Activated B cell treated with CpG ODN at 0.5 μM for 24 hours (primary cell): Measurements from ENCODE around the gene MICU2. TPM values are rescaled to one million over a fixed set of nuclear protein-coding genes. Genes with fewer than 3 reads are reported as not detected.

Experiments used
- ATAC-seq: fragments of 200-7000 bp; cut with Tn5 transposase; one replicate; pipeline ENCODE4 v1.10.0; 2021; ENCODE audit warnings: low read depth, mild to moderate bottlenecking, moderate library complexity
- CTCF ChIA-PET: fragments of 350-600 bp; sonication (Branson Sonifier 250); formaldehyde crosslinking; loops from one replicate; lab custom pipeline; 2021; ENCODE audit warnings: antibody characterized with exemption; lab: Charles Lee
- POLR2A ChIA-PET: fragments of 350-600 bp; sonication (Branson Sonifier 250); formaldehyde crosslinking; loops from one replicate; lab custom pipeline; 2021; ENCODE audit warnings: antibody characterized with exemption; lab: Charles Lee
- DNase-seq: peaks from one replicate; pipeline ENCODE4 v3.0.0; 2022
- H3K27ac Mint-ChIP-seq: one replicate; pipeline ENCODE4 v1.8.0; 2020; ENCODE audit warnings: mixed read lengths
- H3K27me3 Mint-ChIP-seq: one replicate; pipeline ENCODE4 v1.8.0; 2021; ENCODE audit warnings: mixed read lengths
- H3K36me3 Mint-ChIP-seq: one replicate; pipeline ENCODE4 v1.8.0; 2021; ENCODE audit warnings: low read depth, mixed read lengths
- H3K4me1 Mint-ChIP-seq: one replicate; pipeline ENCODE4 v1.8.0; 2021; ENCODE audit warnings: mixed read lengths
- H3K4me3 Mint-ChIP-seq: one replicate; pipeline ENCODE4 v1.8.0; 2020; ENCODE audit warnings: mild to moderate bottlenecking, mixed read lengths
- H3K9me3 Mint-ChIP-seq: one replicate; pipeline ENCODE4 v1.8.0; 2020; ENCODE audit warnings: mixed read lengths
- CTCF ChIP-seq: fragments of 200-600 bp; IDR thresholded peaks from one replicate; pipeline ENCODE4 v1.8.0; 2022; ENCODE audit warnings: antibody characterized with exemption, mild to moderate bottlenecking
- intact Hi-C: fragments of 100-400 bp; cut with micrococcal nuclease; formaldehyde crosslinking; loops from one replicate; pipeline ENCODE4 v1.15.1; 2024
- total RNA-seq: library from RNA; stranded (reverse); gene quantifications from 2 replicates; pipeline ENCODE4 v1.2.3, GENCODE V29; 2022

The MICU2 gene
- total RNA-seq, 1 donor from 2014 or later = 41.3 TPM

GRCh38 chr13:21611385-21611784 lies 7.4 kb upstream of the MICU2 start:
- POLR2A ChIA-PET = interaction anchor here (1.0 kb wide), 1 partner anchor 58 kb away, joined by 3 read pairs; no protein-coding TSS in a partner anchor
- ATAC-seq (no peak), DNase-seq (no peak)
- intact Hi-C loops = no loop called here
- CTCF ChIA-PET = no interaction called here
- Mint-ChIP-seq H3K4me3 (no peak overlapping the region), H3K4me1 (no peaks in the 10 kb centered on the region), H3K36me3 (no peaks in the 10 kb centered on the region), H3K27ac (no peak overlapping the region), H3K27me3 (peaks cover 47% of the 10 kb centered on the region), H3K9me3 (no peaks in the 10 kb centered on the region)
- no peak for TF ChIP-seq CTCF

DNA sequence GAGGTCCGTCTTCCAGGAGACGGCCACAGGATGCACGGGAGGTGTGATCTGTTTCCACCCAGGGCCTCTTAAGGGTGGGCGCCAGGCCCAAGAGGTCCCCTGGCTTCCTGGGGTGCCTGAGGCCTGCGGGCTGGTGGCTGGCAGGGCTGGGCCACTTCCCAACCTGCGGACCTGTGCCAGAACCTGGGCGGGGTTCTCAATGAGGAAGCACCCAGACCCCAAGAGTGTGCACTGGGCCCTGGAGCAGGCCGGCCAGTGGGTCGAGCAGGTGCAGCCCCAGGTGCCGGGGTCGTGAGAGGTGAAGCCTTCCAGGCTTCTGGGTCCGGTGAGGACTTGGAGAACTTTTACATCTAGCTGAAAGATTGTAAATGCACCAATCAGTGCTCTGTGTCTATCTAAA lies 6.7 kb upstream of the MICU2 start:
- H3K36me3 Mint-ChIP-seq = no peaks in the 10 kb centered on the region
- no peak for ATAC-seq
- intact Hi-C loops = no loop called here
- peaks cover 46% of the 10 kb centered on the region for H3K27me3 Mint-ChIP-seq
- no peak for DNase-seq
- no peak overlapping the region for H3K27ac Mint-ChIP-seq
- no peak for TF ChIP-seq CTCF
- H3K4me1 Mint-ChIP-seq = no peaks in the 10 kb centered on the region
- H3K9me3 Mint-ChIP-seq = no peaks in the 10 kb centered on the region
- ChIA-PET POLR2A (interaction anchor here (0.6 to 1.0 kb wide), 2 partner anchors 59 to 472 kb away, joined by 3 read pairs; no protein-coding TSS in a partner anchor), CTCF (no interaction called here)
- H3K4me3 Mint-ChIP-seq = no peak overlapping the region

DNA sequence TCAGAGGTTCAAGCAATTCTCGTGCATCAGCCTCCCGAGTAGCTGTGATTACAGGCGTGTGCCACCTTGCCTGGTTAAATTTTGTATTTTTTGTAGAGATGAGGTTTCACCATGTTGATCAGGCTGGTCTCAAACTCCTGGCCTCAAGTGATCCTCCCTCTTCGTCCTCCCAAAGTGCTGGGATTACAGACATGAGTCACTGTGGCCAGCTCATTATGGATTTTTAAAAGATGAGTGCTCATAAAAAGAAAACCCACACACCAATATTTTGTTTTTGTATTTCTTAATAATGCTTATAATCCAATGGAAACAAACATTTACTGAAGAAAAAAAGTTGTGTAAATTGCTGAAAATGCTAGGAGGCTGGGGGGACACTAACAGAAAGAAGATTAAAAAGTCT lies 5.0 kb upstream of the MICU2 start:
- TF ChIP-seq CTCF = no peak
- intact Hi-C loops = loop anchor here (10.0 kb wide), 1 partner anchor 1966 kb away; the partner anchor contains the start of gene TNFRSF19
- Mint-ChIP-seq H3K9me3 (no peaks in the 10 kb centered on the region), H3K27ac (no peak overlapping the region), H3K4me1 (peaks cover 7% of the 10 kb centered on the region), H3K27me3 (peaks cover 40% of the 10 kb centered on the region), H3K4me3 (no peak overlapping the region), H3K36me3 (no peaks in the 10 kb centered on the region)
- POLR2A ChIA-PET = no interaction called here
- DNase-seq = no peak
- CTCF ChIA-PET = no interaction called here
- no peak for ATAC-seq

- no peak for TF ChIP-seq CTCF
- H3K9me3 Mint-ChIP-seq = no peaks in the 10 kb centered on the region
- DNase-seq = no peak
These were observed 2.8 kb upstream of the MICU2 start for GRCh38 chr13:21606796-21607195.

GRCh38 chr13:21606251-21606650 lies 2.3 kb upstream of the MICU2 start:
- TF ChIP-seq CTCF = no peak
- Mint-ChIP-seq H3K36me3 (peaks cover 11% of the 10 kb centered on the region), H3K27me3 (peaks cover 29% of the 10 kb centered on the region), H3K27ac (no peak overlapping the region), H3K4me3 (no peak overlapping the region), H3K4me1 (peaks cover 17% of the 10 kb centered on the region), H3K9me3 (no peaks in the 10 kb centered on the region)
- ATAC-seq (no peak), DNase-seq (no peak)
- ChIA-PET CTCF (interaction anchor here (1.1 kb wide), 1 partner anchor 32 kb away, joined by 3 read pairs; no protein-coding TSS in a partner anchor), POLR2A (interaction anchor here (3.6 kb wide), 1 partner anchor 63 kb away, joined by 40 read pairs; the partner anchor contains the start of gene FGF9)
- intact Hi-C loops = loop anchor here (10.0 kb wide), 1 partner anchor 1969 kb away; the partner anchor contains the start of gene TNFRSF19

More at GRCh38 chr13:21606796-21607195, 2.8 kb upstream of the MICU2 start:
- Mint-ChIP-seq H3K4me3 (no peak overlapping the region), H3K27me3 (peaks cover 32% of the 10 kb centered on the region), H3K4me1 (peaks cover 13% of the 10 kb centered on the region), H3K27ac (no peak overlapping the region), H3K36me3 (peaks cover 6% of the 10 kb centered on the region)
- CTCF ChIA-PET = interaction anchor here (1.1 kb wide), 1 partner anchor 31 kb away, joined by 3 read pairs; no protein-coding TSS in a partner anchor
- intact Hi-C loops = loop anchor here (10.0 kb wide), 1 partner anchor 1968 kb away; the partner anchor contains the start of gene TNFRSF19
- POLR2A ChIA-PET = no interaction called here
- ATAC-seq = no peak
